NCI-H748 (cell line): Measurements from ENCODE around the gene MEX3D.

ENCODE experiments used
- DNase-seq: peaks from one replicate; lab custom pipeline; 2025; ENCODE audit not compliant: unreplicated experiment; lab: John Stamatoyannopoulos, UW

Gene MEX3D

GRCh38 chr19:1574354-1575136, 6.4 kb upstream of the MEX3D start:
- no peak for DNase-seq

- no peak for DNase-seq
Observed at GRCh38 chr19:1572795-1573194, 4.7 kb upstream of the MEX3D start.

- no peak for DNase-seq
Observed at GRCh38 chr19:1571358-1571757, 3.2 kb upstream of the MEX3D start.

GRCh38 chr19:1570836-1571235, 2.7 kb upstream of the MEX3D start:
- DNase-seq: no peak

DNA sequence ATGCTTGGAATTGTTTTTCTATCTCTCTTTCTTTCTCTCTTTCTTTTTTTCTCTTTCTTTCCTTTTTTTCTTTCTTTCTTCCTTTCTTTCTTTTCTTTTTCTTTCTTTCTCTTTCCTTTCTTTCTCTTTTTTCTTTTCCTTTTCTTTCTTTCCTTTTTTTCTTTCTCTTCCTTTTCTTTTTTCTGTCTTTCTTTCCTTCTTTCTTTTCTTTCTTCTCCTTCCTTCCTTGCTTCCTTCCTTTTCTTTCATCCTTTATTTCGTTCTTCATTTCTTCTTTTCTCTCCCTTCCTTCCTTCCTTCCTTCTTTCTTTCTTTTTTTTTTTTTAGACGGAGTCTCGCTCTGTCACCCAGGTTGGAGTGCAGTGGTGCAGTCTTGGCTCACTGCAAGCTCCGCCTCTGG, 1.9 kb upstream of the MEX3D start:
- DNase-seq: no peak

GRCh38 chr19:1567848-1568227, 287 bp downstream of the MEX3D start:
- no peak for DNase-seq

DNA sequence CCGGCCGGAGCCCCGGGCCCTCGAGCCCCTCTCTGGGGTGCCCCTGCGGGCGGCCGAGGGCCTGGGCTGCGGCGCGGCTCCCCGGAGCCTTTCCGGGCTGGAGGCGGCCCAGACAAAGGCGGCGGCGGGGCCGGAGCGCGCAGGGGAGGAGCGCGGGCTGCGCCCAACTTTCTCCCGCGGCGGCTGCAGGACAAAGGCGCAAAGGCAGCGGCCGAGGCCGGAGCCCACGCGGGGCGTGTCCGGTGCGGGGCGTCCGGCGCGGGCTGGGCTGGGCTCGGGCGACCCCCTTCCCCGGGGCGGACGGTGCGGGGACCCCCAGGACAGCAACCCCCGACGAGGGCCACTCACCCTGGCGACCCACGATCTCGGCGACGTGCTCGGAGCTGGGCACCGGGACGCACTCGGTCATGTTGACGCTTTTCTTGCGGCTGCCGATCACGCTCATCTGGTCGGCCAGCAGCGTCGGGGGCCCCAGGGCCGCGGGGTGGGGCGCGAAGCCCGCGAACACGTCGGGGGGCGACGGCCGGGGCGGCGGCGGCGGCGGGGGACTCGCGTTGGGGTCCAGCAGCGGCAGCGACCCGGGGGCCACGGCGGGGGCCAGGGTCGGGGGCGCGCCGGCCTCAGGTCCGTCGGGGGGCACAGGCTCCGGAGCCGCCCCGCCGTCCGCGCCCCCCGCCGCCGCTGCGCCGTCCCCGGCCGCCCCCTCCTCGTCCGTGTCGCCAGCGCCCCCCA, 843 bp downstream of the MEX3D start:
- peak; percentile 25 for DNase-seq

DNA sequence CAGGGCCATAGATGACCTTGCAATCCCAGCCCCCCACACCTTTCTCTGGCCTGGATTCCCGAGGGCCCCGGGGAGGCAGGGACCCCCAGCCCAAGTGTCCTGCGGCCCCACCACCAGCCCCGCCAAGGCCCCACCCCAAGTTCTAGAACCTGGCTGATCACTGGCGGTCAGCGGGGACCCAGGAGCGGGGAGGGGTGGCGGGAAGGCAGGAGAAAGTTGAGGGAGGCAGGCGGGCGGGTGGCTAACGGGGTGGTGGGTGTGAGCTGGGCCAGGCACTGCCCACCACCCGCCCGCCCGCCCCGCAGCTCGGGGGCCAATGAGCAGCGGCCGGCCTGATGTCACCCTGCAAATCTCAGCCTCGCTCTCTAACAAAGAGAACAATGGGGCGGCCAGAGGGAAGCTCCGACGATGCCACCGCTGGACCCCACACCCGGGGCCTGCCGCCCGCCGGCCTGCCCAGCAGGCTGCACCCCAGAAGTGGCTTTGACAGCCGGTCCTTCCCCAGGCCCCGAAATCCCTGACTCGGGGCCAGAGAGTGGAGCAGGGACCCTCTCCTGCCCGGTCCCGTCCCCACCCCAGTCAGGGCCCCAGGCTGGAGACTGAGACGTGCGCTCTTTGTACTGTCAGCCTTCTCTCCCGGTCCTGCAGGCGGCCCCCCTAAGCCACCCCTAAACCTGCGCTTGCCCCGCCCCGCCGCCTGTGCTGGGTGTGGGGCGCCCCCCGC, 1.6 kb downstream of the MEX3D start:
- peak; percentile 77 for DNase-seq

DNA sequence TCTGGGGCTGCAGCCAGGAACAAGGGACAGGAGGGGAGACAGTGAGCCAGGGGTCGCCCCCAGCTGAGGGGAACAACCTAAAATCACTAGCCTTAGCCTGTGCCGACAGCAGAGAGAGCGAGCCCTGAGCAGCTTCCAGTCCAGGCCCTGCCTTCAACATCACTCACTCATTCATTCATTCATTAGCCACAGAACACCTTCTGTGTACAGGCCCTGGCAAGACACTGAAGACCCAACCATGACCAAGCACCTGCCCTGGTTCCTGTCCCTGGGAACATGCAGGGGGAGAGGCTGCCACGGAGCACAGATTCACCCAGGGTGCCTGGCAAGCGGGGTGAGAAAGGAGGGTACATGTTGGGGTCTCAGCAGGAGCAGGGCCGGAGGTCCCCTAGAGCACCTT, 4.9 kb downstream of the MEX3D start:
- DNase-seq: no peak

- DNase-seq: no peak
Observed at GRCh38 chr19:1561236-1561842, 6.8 kb downstream of the MEX3D start.

DNA sequence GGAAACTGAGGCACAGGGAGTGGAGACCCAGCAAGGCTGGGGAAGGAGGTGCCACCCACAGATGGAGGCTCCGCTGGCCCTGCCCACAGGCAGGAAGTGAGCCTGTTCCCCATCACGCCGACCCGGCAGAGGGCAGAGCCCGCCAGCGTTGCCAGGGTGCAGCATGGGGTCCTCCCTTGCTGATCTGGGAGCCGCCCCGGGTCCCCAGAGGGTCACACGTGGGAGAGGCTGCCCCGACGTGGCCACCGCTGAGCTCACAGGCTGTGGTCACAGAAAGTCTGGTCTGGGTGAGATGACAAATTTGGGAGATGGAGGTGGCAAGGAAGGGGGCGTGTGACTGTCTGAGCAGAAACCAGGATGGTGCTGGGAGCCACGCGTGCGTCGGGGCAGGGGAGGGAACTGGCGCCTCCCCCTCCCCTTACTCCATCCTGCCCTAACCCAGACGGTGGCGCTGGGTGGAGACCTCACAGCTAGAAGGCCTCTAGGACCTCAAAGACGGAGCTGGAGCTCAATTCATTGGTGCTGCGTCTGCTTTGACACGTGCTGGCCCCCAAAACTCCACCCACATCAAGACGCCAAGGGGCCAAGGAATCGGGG, 7.7 kb downstream of the MEX3D start:
- no peak for DNase-seq

GRCh38 chr19:1558552-1558951, 9.6 kb downstream of the MEX3D start:
- no peak for DNase-seq

DNA sequence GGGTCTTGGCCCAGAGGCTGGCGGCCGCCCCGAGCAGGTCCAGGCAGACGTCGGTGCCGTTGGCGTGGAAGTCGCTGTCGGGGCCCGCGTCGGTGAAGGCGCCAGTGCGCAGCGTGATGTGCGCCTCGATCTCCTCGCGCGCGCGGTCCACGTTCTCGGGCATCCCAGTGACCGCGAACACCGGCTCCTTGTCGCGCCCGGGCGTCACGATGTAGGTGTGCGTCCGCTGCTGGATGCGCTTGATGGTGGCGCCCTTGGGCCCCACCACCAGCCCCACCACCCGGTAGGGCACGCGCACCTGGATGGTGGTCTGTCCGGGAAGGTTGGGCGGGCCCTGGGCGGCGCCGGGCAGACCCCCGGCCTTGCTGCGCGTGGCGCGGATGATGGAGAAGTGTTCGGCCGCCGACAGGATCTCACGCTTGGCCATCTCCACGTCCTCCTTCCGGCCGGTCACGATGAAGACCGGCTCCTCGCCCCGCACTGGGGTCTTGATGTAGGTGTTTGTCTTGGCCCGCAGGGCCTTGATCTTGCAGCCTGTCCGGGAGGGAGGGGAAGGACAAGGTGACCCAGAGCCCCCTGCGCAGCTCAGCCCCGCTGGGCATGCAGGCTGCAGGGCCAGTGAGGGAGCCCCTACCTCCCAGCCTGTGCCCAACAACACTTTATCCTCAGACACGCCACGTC, 11.6 kb downstream of the MEX3D start:
- DNase-seq: no peak

DNA sequence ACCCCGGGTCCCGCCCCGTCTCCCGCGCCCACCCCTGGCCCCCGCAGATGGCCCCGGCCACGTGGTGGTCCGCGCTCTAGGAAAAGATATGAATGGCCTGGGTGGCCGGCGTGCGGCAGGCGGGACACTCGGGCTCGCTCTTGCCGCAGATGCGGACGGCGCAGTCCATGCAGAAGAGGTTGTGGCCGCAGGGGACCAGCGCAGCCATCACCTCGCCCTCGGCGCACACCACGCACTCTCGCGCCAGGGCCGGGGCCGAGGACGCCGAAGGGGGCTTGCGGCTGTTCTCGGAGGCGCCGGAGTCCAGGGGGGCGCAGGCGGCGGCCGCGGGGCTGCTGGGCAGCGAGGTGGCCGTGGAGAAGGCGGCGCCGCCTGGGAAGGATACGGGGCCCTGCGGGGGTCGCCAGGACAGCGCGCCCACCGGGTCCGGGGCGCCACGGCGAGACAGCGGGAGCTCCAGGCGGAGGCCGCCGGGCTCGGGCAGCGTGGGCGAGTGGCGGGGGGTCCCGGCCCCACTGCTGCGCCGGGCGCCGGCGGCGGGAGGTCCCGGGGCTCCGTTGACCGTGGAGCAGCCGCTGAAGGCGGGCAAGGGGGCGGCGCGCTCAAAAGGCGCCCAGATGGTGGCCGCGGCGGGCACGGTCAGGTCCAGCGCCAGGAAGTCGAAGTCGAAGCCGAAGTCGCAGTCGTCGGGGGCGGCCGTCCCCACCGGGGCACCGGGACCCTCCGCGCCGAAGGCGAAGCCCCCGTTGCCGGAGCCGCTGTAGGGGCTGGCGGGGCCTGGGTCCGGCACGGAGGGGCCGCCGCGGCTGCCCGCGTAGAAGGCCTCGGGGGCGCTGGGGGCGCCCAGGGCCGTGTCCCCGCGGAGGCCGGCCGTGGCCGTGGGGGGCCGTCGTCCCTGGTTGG, 12.4 kb downstream of the MEX3D start:
- no peak for DNase-seq

- DNase-seq: no peak
Observed at GRCh38 chr19:1554968-1555367, 13.2 kb downstream of the MEX3D start.

- no peak for DNase-seq
Observed at GRCh38 chr19:1553415-1553814, 14.7 kb downstream of the MEX3D start.

GRCh38 chr19:1551068-1552040, 16.8 kb downstream of the MEX3D start:
- DNase-seq: no peak

DNA sequence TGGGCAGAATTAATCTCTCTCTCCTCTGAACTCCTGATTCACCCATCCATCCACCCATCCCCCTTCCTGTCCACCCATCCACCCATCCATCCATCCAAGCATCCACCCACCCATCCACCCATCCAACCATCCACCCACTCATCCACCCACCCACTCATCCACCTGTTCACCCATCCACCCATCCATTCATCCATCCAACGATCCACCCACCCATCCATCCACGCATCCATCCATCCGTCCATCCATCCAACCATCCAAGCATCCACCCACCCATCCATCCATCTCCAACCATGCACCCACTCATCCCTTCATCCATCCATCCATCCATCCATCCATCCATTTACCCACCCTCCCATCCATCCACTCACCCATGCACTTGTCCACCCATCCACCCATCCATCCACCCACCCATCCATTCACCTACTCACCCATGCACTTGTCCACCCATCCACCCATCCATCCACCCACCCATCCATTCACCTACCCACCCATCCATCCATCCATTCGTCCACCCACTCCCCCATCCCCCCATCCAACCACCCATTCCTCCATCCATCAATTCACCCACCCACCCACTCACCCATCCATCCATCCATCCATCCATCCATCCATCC, 18.7 kb downstream of the MEX3D start:
- DNase-seq: no peak
